ENCODE measurements around the gene SERPINA5.

SERPINA5 gene

GRCh38 chr14:94617988-94618822, 37.0 kb downstream of the SERPINA5 start:
- no peak for TF ChIP-seq EZH2phosphoT487 (IDR thresholded peaks at IDR 0.05; ENCODE audit: low read length)
- no peak for TF ChIP-seq EZH2 (optimal IDR thresholded peaks at IDR 0.05; ENCODE audit: low read depth, low read length)
- TF ChIP-seq, protein P1, sequence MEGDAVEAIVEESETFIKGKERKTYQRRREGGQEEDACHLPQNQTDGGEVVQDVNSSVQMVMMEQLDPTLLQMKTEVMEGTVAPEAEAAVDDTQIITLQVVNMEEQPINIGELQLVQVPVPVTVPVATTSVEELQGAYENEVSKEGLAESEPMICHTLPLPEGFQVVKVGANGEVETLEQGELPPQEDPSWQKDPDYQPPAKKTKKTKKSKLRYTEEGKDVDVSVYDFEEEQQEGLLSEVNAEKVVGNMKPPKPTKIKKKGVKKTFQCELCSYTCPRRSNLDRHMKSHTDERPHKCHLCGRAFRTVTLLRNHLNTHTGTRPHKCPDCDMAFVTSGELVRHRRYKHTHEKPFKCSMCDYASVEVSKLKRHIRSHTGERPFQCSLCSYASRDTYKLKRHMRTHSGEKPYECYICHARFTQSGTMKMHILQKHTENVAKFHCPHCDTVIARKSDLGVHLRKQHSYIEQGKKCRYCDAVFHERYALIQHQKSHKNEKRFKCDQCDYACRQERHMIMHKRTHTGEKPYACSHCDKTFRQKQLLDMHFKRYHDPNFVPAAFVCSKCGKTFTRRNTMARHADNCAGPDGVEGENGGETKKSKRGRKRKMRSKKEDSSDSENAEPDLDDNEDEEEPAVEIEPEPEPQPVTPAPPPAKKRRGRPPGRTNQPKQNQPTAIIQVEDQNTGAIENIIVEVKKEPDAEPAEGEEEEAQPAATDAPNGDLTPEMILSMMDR (IDR thresholded peaks at IDR 0.05; ENCODE audit: low read length): no peak
- Histone ChIP-seq H3F3A (ENCODE audit: insufficient read depth, low read length) (no peaks in the 10 kb centered on the region), H4K20me1 (ENCODE audit: insufficient read depth, low read length) (no peaks in the 10 kb centered on the region), H3K4me2 (ENCODE audit: low read depth, low read length) (no peak overlapping the region), H3K27ac (ENCODE audit: low read length) (no peak overlapping the region), H3K4me3 (ENCODE audit: low read length) (no peak overlapping the region), H3K36me3 (replicated peaks; ENCODE audit: insufficient read depth, low read length) (no peaks in the 10 kb centered on the region), H3K4me1 (ENCODE audit: low read length) (no peaks in the 10 kb centered on the region), H2AFZ (ENCODE audit: low read length) (no peak overlapping the region), H3K9ac (ENCODE audit: low read length) (no peak overlapping the region), H3K9me3 (replicated peaks; ENCODE audit: insufficient read depth, low read length) (no peaks in the 10 kb centered on the region), H3K27me3 (replicated peaks; ENCODE audit: insufficient read depth, low read length) (no peaks in the 10 kb centered on the region), H3K9me2 (replicated peaks; ENCODE audit: insufficient read depth, low read length) (no peaks in the 10 kb centered on the region), H3K79me2 (ENCODE audit: low read length) (no peaks in the 10 kb centered on the region)
- no peak for DNase-seq

GRCh38 chr14:94619297-94619696, 38.1 kb downstream of the SERPINA5 start:
- Histone ChIP-seq H3K27ac (ENCODE audit: low read length) (no peak overlapping the region), H3K9me2 (replicated peaks; ENCODE audit: insufficient read depth, low read length) (no peaks in the 10 kb centered on the region), H3K27me3 (replicated peaks; ENCODE audit: insufficient read depth, low read length) (no peaks in the 10 kb centered on the region), H3K4me3 (ENCODE audit: low read length) (no peak overlapping the region), H3K79me2 (ENCODE audit: low read length) (no peaks in the 10 kb centered on the region), H3K9me3 (replicated peaks; ENCODE audit: insufficient read depth, low read length) (no peaks in the 10 kb centered on the region), H4K20me1 (ENCODE audit: insufficient read depth, low read length) (no peaks in the 10 kb centered on the region), H3K36me3 (replicated peaks; ENCODE audit: insufficient read depth, low read length) (no peaks in the 10 kb centered on the region), H2AFZ (ENCODE audit: low read length) (no peak overlapping the region), H3F3A (ENCODE audit: insufficient read depth, low read length) (no peaks in the 10 kb centered on the region), H3K4me1 (ENCODE audit: low read length) (no peaks in the 10 kb centered on the region), H3K9ac (ENCODE audit: low read length) (no peak overlapping the region), H3K4me2 (ENCODE audit: low read depth, low read length) (no peak overlapping the region)
- no peak for DNase-seq
- TF ChIP-seq EZH2phosphoT487 (IDR thresholded peaks at IDR 0.05; ENCODE audit: low read length) (no peak), EZH2 (optimal IDR thresholded peaks at IDR 0.05; ENCODE audit: low read depth, low read length) (no peak)
- TF ChIP-seq, protein P1 (IDR thresholded peaks at IDR 0.05; ENCODE audit: low read length): no peak

GRCh38 chr14:94620597-94620996, 39.4 kb downstream of the SERPINA5 start:
- Histone ChIP-seq H3K4me1 (ENCODE audit: low read length) (no peaks in the 10 kb centered on the region), H3K9me2 (replicated peaks; ENCODE audit: insufficient read depth, low read length) (no peaks in the 10 kb centered on the region), H3K9me3 (replicated peaks; ENCODE audit: insufficient read depth, low read length) (no peaks in the 10 kb centered on the region), H3K4me3 (ENCODE audit: low read length) (no peak overlapping the region), H3K27ac (ENCODE audit: low read length) (no peak overlapping the region), H3K79me2 (ENCODE audit: low read length) (no peaks in the 10 kb centered on the region), H3K36me3 (replicated peaks; ENCODE audit: insufficient read depth, low read length) (no peaks in the 10 kb centered on the region), H4K20me1 (ENCODE audit: insufficient read depth, low read length) (no peaks in the 10 kb centered on the region), H3K27me3 (replicated peaks; ENCODE audit: insufficient read depth, low read length) (0 out of 2 replicates have a peak, but pooled peaks cover 6% of the 10 kb centered on the region), H2AFZ (ENCODE audit: low read length) (no peak overlapping the region), H3K4me2 (ENCODE audit: low read depth, low read length) (no peak overlapping the region), H3K9ac (ENCODE audit: low read length) (no peak overlapping the region), H3F3A (ENCODE audit: insufficient read depth, low read length) (no peaks in the 10 kb centered on the region)
- DNase-seq: no peak
- TF ChIP-seq, protein P1 (IDR thresholded peaks at IDR 0.05; ENCODE audit: low read length): no peak
- TF ChIP-seq EZH2phosphoT487 (IDR thresholded peaks at IDR 0.05; ENCODE audit: low read length) (no peak), EZH2 (optimal IDR thresholded peaks at IDR 0.05; ENCODE audit: low read depth, low read length) (no peak)
